HUES64 (cell line): ENCODE measurements around the gene RAD23A.

Experiments
- H3K27ac ChIP-seq: 2 replicates; pipeline ENCODE4 v1.7.0; 2013; ENCODE audit warnings: low read depth, low read length, inconsistent platforms
- H3K27me3 ChIP-seq: 2 replicates; pipeline ENCODE4 v1.6.1; 2013; ENCODE audit warnings: mild to moderate bottlenecking, low read length; ENCODE audit not compliant: insufficient read depth
- H3K36me3 ChIP-seq: 2 replicates; pipeline ENCODE4 v1.6.1; 2013; ENCODE audit warnings: mild to moderate bottlenecking, low read length; ENCODE audit not compliant: insufficient read depth
- H3K4me1 ChIP-seq: 2 replicates; pipeline ENCODE4 v1.6.1; 2013; ENCODE audit warnings: mild to moderate bottlenecking, low read length, moderate library complexity; ENCODE audit not compliant: insufficient read depth
- H3K4me3 ChIP-seq: 2 replicates; pipeline ENCODE4 v1.5.1; 2013; ENCODE audit warnings: mild to moderate bottlenecking, low read length, moderate library complexity
- H3K9ac ChIP-seq: 2 replicates; pipeline ENCODE4 v1.6.1; 2013; ENCODE audit warnings: mild to moderate bottlenecking, low read depth, low read length
- H3K9me3 ChIP-seq: 2 replicates; pipeline ENCODE4 v1.6.1; 2013; ENCODE audit warnings: low read depth, low read length; ENCODE audit not compliant: insufficient read depth
- WGBS: fragments of 150-250, 120-280 bp; methylation state at CpG from one replicate; pipeline ENCODE4 v1.1.7; 2013; ENCODE audit warnings: missing lambda C conversion rate; 5-methylcytosine and 5-hydroxymethylcytosine counted together

Gene RAD23A

GRCh38 chr19:12990431-12990830, 44.8 kb downstream of the RAD23A start:
- no peak overlapping the region for H3K27ac ChIP-seq
- H3K36me3 ChIP-seq, result no peaks in the 10 kb centered on the region
- H3K9me3 ChIP-seq, result no peaks in the 10 kb centered on the region
- peaks cover 89% of the 10 kb centered on the region for H3K27me3 ChIP-seq
- H3K9ac ChIP-seq, result no peak overlapping the region
- WGBS, result 39% methylated on average over 15 of the region's 22 CpGs
- H3K4me1 ChIP-seq, result no peaks in the 10 kb centered on the region
- no peak overlapping the region for H3K4me3 ChIP-seq

GRCh38 chr19:12990853-12991252, 45.2 kb downstream of the RAD23A start:
- H3K4me3 ChIP-seq, result no peak overlapping the region
- H3K4me1 ChIP-seq, result no peaks in the 10 kb centered on the region
- H3K9me3 ChIP-seq, result no peaks in the 10 kb centered on the region
- WGBS, result 67% methylated on average over 3 of the region's 3 CpGs
- no peak overlapping the region for H3K9ac ChIP-seq
- no peaks in the 10 kb centered on the region for H3K36me3 ChIP-seq
- no peak overlapping the region for H3K27ac ChIP-seq
- H3K27me3 ChIP-seq, result peaks cover 86% of the 10 kb centered on the region

DNA sequence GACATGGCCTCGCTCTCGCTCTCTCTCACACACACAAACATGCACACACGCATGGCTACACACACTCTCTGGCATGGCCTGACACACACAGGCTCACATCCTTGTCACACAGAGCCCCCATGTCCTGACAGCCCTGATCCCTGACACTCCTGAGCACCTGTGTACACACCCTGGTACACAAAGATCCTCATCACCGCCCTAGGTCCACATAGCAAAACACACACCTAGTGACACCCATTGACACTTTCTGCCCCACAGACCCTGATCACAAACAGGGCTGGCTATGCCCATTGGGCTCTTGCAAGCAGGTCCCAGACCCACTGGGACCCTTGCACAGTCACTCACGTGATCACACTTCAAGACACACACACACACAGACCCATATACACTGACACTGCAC, 45.6 kb downstream of the RAD23A start:
- WGBS, result 90% methylated on average over 5 of the region's 5 CpGs
- Histone ChIP-seq H3K9me3 (no peaks in the 10 kb centered on the region), H3K36me3 (no peaks in the 10 kb centered on the region), H3K9ac (no peak overlapping the region), H3K27ac (no peak overlapping the region), H3K27me3 (peaks cover 86% of the 10 kb centered on the region), H3K4me3 (no peak overlapping the region), H3K4me1 (no peaks in the 10 kb centered on the region)

DNA sequence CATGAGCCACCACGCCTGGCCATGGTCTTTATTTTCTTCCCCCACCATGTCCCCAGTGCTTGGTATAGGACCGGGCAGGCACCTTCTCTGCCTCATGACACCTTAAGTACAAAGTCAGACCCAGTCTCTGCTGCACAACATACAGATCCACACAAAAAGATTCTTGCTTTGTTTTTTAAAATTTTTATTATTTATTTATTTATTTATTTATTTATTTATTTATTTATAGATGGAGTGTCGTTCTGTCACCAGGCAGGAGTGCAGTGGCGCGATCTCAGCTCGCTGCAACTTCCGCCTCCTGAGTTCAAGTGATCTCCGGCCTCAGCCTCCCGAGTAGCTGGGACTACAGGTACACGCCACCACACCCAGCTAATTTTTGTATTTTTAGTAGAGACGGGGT, 47.1 kb downstream of the RAD23A start:
- no peaks in the 10 kb centered on the region for H3K9me3 ChIP-seq
- H3K4me3 ChIP-seq, result no peak overlapping the region
- H3K27ac ChIP-seq, result no peak overlapping the region
- 92% methylated on average over 11 of the region's 11 CpGs for WGBS
- no peaks in the 10 kb centered on the region for H3K36me3 ChIP-seq
- no peaks in the 10 kb centered on the region for H3K4me1 ChIP-seq
- H3K27me3 ChIP-seq, result peaks cover 87% of the 10 kb centered on the region
- H3K9ac ChIP-seq, result no peak overlapping the region

DNA sequence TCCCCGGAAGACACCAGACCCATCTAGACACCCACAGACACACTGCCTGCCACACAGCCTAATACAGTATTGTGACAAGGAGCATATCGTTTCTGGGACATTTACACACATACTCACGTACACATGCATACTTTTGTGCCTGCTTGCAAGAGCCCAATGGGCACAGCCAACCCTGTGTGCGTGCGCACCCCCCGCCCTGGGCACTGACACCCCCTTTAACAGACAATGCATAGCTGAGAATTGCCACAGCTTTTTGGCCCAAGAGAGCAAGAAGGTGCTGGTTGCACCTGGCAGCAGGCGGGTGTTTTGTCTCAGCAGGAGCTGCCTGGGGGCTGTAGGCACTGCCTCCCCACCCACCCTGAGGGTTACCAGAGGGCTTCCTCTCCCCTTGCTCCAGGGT, 47.9 kb downstream of the RAD23A start:
- no peaks in the 10 kb centered on the region for H3K36me3 ChIP-seq
- H3K27me3 ChIP-seq, result peaks cover 87% of the 10 kb centered on the region
- H3K9me3 ChIP-seq, result no peaks in the 10 kb centered on the region
- WGBS, result 85% methylated on average over 7 of the region's 7 CpGs
- no peak overlapping the region for H3K4me3 ChIP-seq
- no peaks in the 10 kb centered on the region for H3K4me1 ChIP-seq
- no peak overlapping the region for H3K27ac ChIP-seq
- no peak overlapping the region for H3K9ac ChIP-seq

DNA sequence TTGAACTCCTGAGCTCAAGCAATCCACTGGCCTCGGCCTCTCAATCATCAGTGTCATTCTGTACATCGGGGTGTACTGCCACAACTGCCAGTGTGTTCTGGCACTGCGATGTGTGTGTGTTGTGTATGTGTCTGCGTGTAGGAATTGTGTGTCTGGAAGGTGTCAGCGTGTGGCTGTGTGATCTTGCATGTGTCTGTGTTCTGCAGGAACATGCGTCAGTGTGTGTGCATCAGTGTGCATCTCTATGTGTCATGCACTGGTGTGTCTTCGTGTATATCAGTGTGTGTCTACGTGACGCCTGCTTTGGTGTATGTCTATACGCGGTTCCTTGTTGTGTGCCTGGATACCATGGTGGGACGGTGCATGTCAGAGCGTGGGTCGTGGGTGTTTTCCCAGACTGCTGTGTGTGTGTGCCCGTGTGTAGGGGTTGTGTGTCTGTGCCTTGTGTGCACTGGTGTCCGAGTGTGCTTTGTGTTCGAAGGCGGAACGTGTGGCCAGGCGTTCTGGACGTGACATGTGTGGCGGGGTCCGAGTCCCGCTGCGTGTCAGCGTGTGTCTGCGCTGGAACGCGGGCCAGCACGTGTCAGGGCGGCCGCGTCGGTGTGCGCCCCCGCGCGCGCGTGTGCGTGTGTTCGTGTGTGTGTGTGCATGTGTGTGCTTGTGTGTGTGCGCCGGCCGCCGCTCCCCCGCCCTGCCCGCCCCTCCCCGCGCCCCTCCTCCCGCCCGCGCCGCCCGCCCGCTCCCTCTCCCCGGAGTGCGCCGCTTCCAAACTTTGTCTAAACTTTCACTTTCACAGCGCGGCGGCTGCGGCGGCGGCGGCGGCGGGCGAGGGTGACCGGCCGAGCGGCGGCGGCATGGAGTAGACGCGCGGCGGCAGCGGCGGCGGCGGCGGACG, 49.3 kb downstream of the RAD23A start, which contains the start of gene NFIX:
NFIX (plus strand) TSS at position 775 of the 895 bp plus-strand sequence. CDS start 363 bp downstream, outside the sequence.
- Histone ChIP-seq H3K27ac (no peak within 1 kb of the TSS), H3K9ac (no peak within 1 kb of the TSS; the same call in 1 of the 2 replicates), H3K4me3 (peak within 1 kb of the TSS; percentile 32), H3K9me3 (no peaks in the 10 kb centered on the region), H3K36me3 (no peaks in the 10 kb centered on the region), H3K4me1 (no peaks in the 10 kb centered on the region), H3K27me3 (peaks cover 91% of the 10 kb centered on the region)
- WGBS, result 22% methylated on average over 60 of the region's 84 CpGs

GRCh38 chr19:12995596-12996405, 50.1 kb downstream of the RAD23A start:
- Histone ChIP-seq H3K27ac (no peak overlapping the region), H3K9ac (no peak overlapping the region; the same call in 1 of the 2 replicates), H3K9me3 (no peaks in the 10 kb centered on the region), H3K4me1 (no peaks in the 10 kb centered on the region), H3K4me3 (peak overlapping the region; percentile 32; the same call in 1 of the 2 replicates), H3K36me3 (no peaks in the 10 kb centered on the region), H3K27me3 (peaks cover 92% of the 10 kb centered on the region)
- WGBS, result 2% methylated on average over 129 of the region's 129 CpGs

- Histone ChIP-seq H3K9ac (no peak overlapping the region), H3K4me1 (no peaks in the 10 kb centered on the region)
- WGBS, result 9% methylated on average over 49 of the region's 52 CpGs
Observed at GRCh38 chr19:12996406-12997094, 50.9 kb downstream of the RAD23A start.

GRCh38 chr19:12997179-12997966, 51.7 kb downstream of the RAD23A start:
- Histone ChIP-seq H3K4me3 (no peak overlapping the region), H3K27me3 (peaks cover 92% of the 10 kb centered on the region), H3K9me3 (no peaks in the 10 kb centered on the region), H3K9ac (no peak overlapping the region), H3K27ac (no peak overlapping the region), H3K36me3 (no peaks in the 10 kb centered on the region), H3K4me1 (no peaks in the 10 kb centered on the region)
- 90% methylated on average over 25 of the region's 25 CpGs for WGBS

More at GRCh38 chr19:12996406-12997094, 50.9 kb downstream of the RAD23A start:
- Histone ChIP-seq H3K36me3 (no peaks in the 10 kb centered on the region), H3K4me3 (peak overlapping the region; percentile 32; the same call in 1 of the 2 replicates), H3K9me3 (no peaks in the 10 kb centered on the region), H3K27ac (no peak overlapping the region), H3K27me3 (peaks cover 92% of the 10 kb centered on the region)
